Fibroblast of lung (primary cell): ENCODE results near the gene LYZL4. TPM values are rescaled to one million over a fixed set of nuclear protein-coding genes. Genes with fewer than 3 reads are reported as not detected.

Source experiments
- DNase-seq, 2 donors: peaks; one replicate each; pipeline versions ENCODE4 v3.0.0 to v3.0.0-alpha.2; 2010; ENCODE audit warnings: low read depth in 2 of 2
- H2AFZ ChIP-seq: 2 replicates; pipeline ENCODE4 v1.5.1; 2012; ENCODE audit warnings: low read length, control low read depth, inconsistent platforms
- H3K27ac ChIP-seq: 2 replicates; pipeline ENCODE4 v1.5.1; 2011; ENCODE audit warnings: low read length, control low read depth; ENCODE audit not compliant: insufficient read depth
- H3K27me3 ChIP-seq: 2 replicates; pipeline ENCODE4 v1.5.1; 2011; ENCODE audit warnings: mild to moderate bottlenecking, low read length; ENCODE audit not compliant: control insufficient read depth, insufficient read depth
- H3K36me3 ChIP-seq: 2 replicates; pipeline ENCODE4 v1.5.1; 2011; ENCODE audit warnings: low read length; ENCODE audit not compliant: control insufficient read depth, insufficient read depth
- H3K4me1 ChIP-seq: 2 replicates; pipeline ENCODE4 v1.5.1; 2011; ENCODE audit warnings: low read length; ENCODE audit not compliant: control insufficient read depth, insufficient read depth; ENCODE audit errors: extremely low read depth
- H3K4me2 ChIP-seq: 2 replicates; pipeline ENCODE4 v1.5.1; 2011; ENCODE audit warnings: low read length, control low read depth; ENCODE audit not compliant: insufficient read depth; ENCODE audit errors: extremely low read depth
- H3K4me3 ChIP-seq, 4 experiments: fragments of 200-600 bp in 1 of 4; sonication (generic) in 1 of 4; replicated peaks in 1 of 4; 2 replicates each; pipeline ENCODE4 v1.5.1; 2011 to 2016; ENCODE audit warnings: low read length in 4 of 4, low read depth in 3 of 4, mild to moderate bottlenecking in 3 of 4, control low read depth in 2 of 4, inconsistent platforms in 1 of 4, mixed read lengths in 1 of 4; ENCODE audit not compliant: insufficient read depth in 1 of 4; ENCODE audit errors: control extremely low read depth in 1 of 4
- H3K79me2 ChIP-seq: 2 replicates; pipeline ENCODE4 v1.5.1; 2012; ENCODE audit warnings: mild to moderate bottlenecking, low read length, inconsistent platforms; ENCODE audit not compliant: control insufficient read depth, insufficient read depth
- H3K9ac ChIP-seq: 2 replicates; pipeline ENCODE4 v1.5.1; 2011; ENCODE audit warnings: mild to moderate bottlenecking, low read length, control low read depth; ENCODE audit not compliant: insufficient read depth
- H3K9me3 ChIP-seq: 2 replicates; pipeline ENCODE4 v1.5.1; 2012; ENCODE audit warnings: low read depth, low read length; ENCODE audit not compliant: control insufficient read depth, insufficient read depth
- H4K20me1 ChIP-seq: 2 replicates; pipeline ENCODE4 v1.5.1; 2011; ENCODE audit warnings: low read length; ENCODE audit not compliant: control insufficient read depth, insufficient read depth; ENCODE audit errors: extremely low read depth
- CTCF ChIP-seq, 2 donors: IDR thresholded peaks in 1 of 2; conservative IDR thresholded peaks in 1 of 2; 1 replicate in 1 of 2; 2 replicates in 1 of 2; pipeline ENCODE4 v1.5.1; 2011 to 2012; ENCODE audit warnings: low read length in 2 of 2, control low read depth in 1 of 2, inconsistent platforms in 1 of 2, low read depth in 1 of 2, mild to moderate bottlenecking in 1 of 2
- EZH2 ChIP-seq: IDR thresholded peaks from 2 replicates; pipeline ENCODE4 v1.5.1; 2012; ENCODE audit warnings: low read length, control low read depth, mild to moderate bottlenecking; ENCODE audit errors: missing control alignments
- polyA plus RNA-seq, 2 donors: library from polyadenylated mRNA; depleted of rRNA in 1 of 2; stranded (reverse) in 1 of 2; unstranded in 1 of 2; fragments of >200 nt; gene quantifications; 2 replicates each; pipeline ENCODE4 v1.2.1, GENCODE V29; 2011 to 2012; ENCODE audit warnings: missing spikeins in 1 of 2
- total RNA-seq: library from RNA; depleted of rRNA; stranded (reverse); fragments of >200 nt; gene quantifications from 2 replicates; pipeline ENCODE4 v1.2.1, GENCODE V29; 2014

Gene LYZL4
- total and polyA plus RNA-seq, 2 donors (not counting 1 experiment from before 2014, with no cell fraction given): not detected

GRCh38 chr3:42406727-42407450, 3.5 kb downstream of the LYZL4 start:
- H3K4me2 ChIP-seq: no peak overlapping the region
- no peak for DNase-seq
- no peak overlapping the region for H2AFZ ChIP-seq
- H4K20me1 ChIP-seq: no peaks in the 10 kb centered on the region
- no peak overlapping the region for H3K27ac ChIP-seq
- H3K36me3 ChIP-seq: no peaks in the 10 kb centered on the region
- TF ChIP-seq EZH2 (no peak), CTCF (conservative IDR thresholded peaks at IDR 0.05 in 1 of 2, IDR thresholded peaks at IDR 0.05 in 1 of 2; ENCODE audit: low read depth in 1 of 2, low read length in 2 of 2) (no peak)
- no peaks in the 10 kb centered on the region for H3K4me1 ChIP-seq
- H3K9ac ChIP-seq: no peak overlapping the region
- peaks cover 5% of the 10 kb centered on the region for H3K27me3 ChIP-seq
- H3K4me3 ChIP-seq: no peak overlapping the region
- H3K79me2 ChIP-seq: no peaks in the 10 kb centered on the region
- H3K9me3 ChIP-seq: no peaks in the 10 kb centered on the region

- no peaks in the 10 kb centered on the region for H3K36me3 ChIP-seq
- no peak overlapping the region for H2AFZ ChIP-seq
- no peak overlapping the region for H3K9ac ChIP-seq
- no peak overlapping the region for H3K4me3 ChIP-seq
- H3K4me2 ChIP-seq: no peak overlapping the region
- DNase-seq: no peak
- H3K27me3 ChIP-seq: peaks cover 5% of the 10 kb centered on the region
- H3K27ac ChIP-seq: no peak overlapping the region
- TF ChIP-seq EZH2: no peak
- TF ChIP-seq CTCF (conservative IDR thresholded peaks at IDR 0.05 in 1 of 2, IDR thresholded peaks at IDR 0.05 in 1 of 2; ENCODE audit: low read depth in 1 of 2, low read length in 2 of 2): no peak
- no peaks in the 10 kb centered on the region for H3K79me2 ChIP-seq
- H3K9me3 ChIP-seq: no peaks in the 10 kb centered on the region
- H4K20me1 ChIP-seq: no peaks in the 10 kb centered on the region
- no peaks in the 10 kb centered on the region for H3K4me1 ChIP-seq
Measured at GRCh38 chr3:42405857-42406256, 4.6 kb downstream of the LYZL4 start.

GRCh38 chr3:42403737-42404136, 6.7 kb downstream of the LYZL4 start:
- Histone ChIP-seq H3K9me3 (no peaks in the 10 kb centered on the region), H3K4me2 (no peak overlapping the region), H3K27me3 (no peaks in the 10 kb centered on the region), H3K4me1 (no peaks in the 10 kb centered on the region), H3K27ac (no peak overlapping the region), H3K9ac (no peak overlapping the region), H4K20me1 (no peaks in the 10 kb centered on the region), H3K36me3 (no peaks in the 10 kb centered on the region), H3K4me3 (no peak overlapping the region), H2AFZ (no peak overlapping the region), H3K79me2 (no peaks in the 10 kb centered on the region)
- TF ChIP-seq CTCF (conservative IDR thresholded peaks at IDR 0.05 in 1 of 2, IDR thresholded peaks at IDR 0.05 in 1 of 2; ENCODE audit: low read depth in 1 of 2, low read length in 2 of 2): no peak
- TF ChIP-seq EZH2: no peak
- DNase-seq: no peak
